Activated CD8-positive, alpha-beta memory T cell treated with anti-CD3 and anti-CD28 coated beads, Interleukin-2, amount 50 U/mL, for 24 hours (primary cell): ENCODE results near the gene C7orf25.
A peak's percentile ranks its signal among the peaks of the same experiment; 100 is the strongest.

Source experiments
- DNase-seq: peaks from one replicate; pipeline ENCODE4 v3.0.0-alpha.2; 2020; ENCODE audit errors: extremely low read depth

C7orf25 gene

GRCh38 chr7:42911454-42912447 lies at the start of gene C7orf25:
Gene C7orf25 (minus strand): TSS chr7:42912070. CDS start chr7:42910900, 1,170 bp downstream.
- DNase-seq, result peak; percentile 88

GRCh38 chr7:42961170-42961569 lies 49.3 kb upstream of the C7orf25 start:
- DNase-seq, result no peak

DNA sequence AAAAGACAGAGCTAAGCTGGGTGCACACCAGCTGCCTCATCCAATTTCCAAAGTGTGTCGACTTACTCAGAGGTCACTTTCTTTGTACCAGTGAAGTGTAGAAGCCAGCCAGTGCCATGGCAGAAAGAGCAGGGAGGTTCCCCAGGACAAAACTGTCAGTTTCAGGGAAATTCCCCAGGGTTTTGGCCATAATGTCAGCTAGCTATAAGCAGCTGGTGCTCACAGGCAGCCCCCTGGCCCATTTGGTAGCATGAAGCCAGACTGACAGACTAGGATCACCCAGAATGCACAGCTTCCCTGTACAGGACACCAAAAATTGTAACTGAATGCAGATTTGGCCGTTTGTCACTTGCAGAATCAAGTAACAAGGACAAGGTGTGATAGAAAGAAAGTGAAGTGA lies 48.9 kb upstream of the C7orf25 start:
- no peak for DNase-seq

- no peak for DNase-seq
Observed at GRCh38 chr7:42959549-42959948, 47.7 kb upstream of the C7orf25 start.

DNA sequence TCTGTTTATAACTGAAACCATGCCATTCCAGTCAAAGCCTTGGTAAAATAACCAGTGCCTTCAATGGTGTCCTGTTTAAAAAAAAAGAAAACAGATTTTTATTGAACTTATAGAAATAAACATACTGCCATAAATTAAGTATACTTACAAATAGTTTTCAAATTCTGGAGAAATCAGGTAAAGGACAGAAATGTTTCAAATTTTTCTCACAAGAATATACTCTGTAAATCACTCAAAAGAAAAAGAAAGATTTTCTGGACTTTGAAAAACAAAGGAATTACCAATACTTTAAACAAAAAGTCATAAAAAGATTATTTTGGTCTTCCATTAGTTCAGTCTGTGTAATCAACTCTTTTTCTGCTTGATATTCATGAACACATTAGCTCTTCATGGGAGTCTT lies 44.2 kb upstream of the C7orf25 start:
- no peak for DNase-seq

DNA sequence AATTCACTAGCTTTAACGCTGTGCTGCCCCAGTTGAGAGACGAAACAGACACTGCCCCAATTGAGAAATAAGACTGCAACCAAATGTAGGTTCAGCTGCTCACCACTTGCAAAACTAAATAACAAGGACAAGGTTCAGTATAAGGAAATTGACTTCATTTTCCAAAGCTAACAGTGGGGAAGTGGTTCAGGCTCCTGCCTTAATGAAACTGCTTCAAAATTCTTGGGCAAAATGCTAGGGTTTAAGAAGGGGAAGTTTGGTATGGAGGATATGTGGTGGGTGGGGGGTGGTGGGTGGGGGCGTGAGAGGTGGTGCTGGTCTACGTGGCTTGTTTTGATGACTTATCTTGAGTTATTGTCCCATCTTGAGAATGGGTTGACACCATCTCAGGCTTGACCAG lies 42.1 kb upstream of the C7orf25 start:
- no peak for DNase-seq

GRCh38 chr7:42952328-42952727 lies 40.5 kb upstream of the C7orf25 start:
- DNase-seq, result no peak

- DNase-seq, result no peak
Observed at GRCh38 chr7:42950417-42950816, 38.5 kb upstream of the C7orf25 start.

- DNase-seq, result no peak
Observed at GRCh38 chr7:42947521-42947920, 35.7 kb upstream of the C7orf25 start.

GRCh38 chr7:42946627-42946950 lies 34.7 kb upstream of the C7orf25 start:
- no peak for DNase-seq

GRCh38 chr7:42945821-42946626 lies 34.2 kb upstream of the C7orf25 start:
- no peak for DNase-seq

GRCh38 chr7:42940985-42941847 lies 29.3 kb upstream of the C7orf25 start:
- DNase-seq, result peak; percentile 51

- no peak for DNase-seq
Observed at GRCh38 chr7:42939457-42940240, 27.8 kb upstream of the C7orf25 start.

GRCh38 chr7:42935861-42936260 lies 24.0 kb upstream of the C7orf25 start:
- no peak for DNase-seq

DNA sequence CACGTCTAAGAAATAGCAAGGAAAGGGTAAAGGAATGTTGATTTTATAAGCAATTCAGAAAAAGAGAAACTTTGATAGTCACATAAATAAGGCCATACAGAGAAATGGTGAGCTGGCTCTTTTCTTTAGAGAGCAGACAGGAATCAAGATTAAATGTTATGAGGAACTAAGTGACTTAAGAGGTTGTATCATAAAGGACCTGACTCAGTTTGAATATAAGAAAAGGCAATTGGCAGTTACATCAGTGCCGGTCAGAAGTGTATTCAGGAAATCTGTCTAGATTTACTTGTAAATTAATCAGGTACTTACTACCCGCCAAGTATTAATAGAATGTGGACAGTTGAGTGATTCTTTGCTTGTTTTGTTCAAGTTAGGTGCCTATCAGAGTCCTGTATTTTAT lies 22.4 kb upstream of the C7orf25 start:
- DNase-seq, result no peak

DNA sequence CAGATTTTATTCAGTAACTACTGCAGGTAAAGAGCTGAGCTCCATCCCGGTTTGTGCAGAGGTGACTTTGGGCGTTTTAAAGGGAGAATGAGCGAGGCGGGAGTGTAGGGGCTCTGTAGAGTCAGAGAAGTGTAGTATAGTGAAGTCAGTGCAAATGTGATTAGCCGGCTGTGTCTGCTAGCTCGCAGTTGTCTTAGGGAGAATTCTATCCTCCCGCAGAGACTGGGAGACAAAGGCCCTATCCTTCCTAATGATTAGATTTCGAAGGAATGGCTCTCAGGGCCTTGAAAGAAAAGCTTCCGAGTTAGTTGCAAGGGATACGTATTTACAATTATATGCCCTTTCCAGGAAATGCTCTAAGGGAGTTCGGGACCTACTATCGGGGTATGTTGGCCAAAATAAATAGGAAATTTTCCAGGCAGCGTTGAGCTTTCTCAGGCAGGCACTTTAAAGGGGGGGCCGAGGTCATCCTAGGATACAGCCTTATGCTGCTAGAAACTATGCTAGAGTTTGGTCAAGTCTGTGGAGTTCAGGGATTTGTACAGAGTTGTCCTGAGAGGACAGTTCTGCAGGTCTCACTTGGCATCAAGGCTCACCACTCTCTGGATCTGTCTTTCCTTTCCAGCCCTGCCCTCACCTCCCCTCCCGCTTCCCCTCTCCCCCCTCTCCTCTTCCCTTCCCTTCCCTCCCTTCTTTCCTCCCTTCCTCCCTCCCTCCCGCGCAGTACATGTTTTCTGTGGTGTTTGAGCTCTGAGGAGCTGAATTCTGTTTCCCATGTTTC lies 21.1 kb upstream of the C7orf25 start:
- no peak for DNase-seq

DNA sequence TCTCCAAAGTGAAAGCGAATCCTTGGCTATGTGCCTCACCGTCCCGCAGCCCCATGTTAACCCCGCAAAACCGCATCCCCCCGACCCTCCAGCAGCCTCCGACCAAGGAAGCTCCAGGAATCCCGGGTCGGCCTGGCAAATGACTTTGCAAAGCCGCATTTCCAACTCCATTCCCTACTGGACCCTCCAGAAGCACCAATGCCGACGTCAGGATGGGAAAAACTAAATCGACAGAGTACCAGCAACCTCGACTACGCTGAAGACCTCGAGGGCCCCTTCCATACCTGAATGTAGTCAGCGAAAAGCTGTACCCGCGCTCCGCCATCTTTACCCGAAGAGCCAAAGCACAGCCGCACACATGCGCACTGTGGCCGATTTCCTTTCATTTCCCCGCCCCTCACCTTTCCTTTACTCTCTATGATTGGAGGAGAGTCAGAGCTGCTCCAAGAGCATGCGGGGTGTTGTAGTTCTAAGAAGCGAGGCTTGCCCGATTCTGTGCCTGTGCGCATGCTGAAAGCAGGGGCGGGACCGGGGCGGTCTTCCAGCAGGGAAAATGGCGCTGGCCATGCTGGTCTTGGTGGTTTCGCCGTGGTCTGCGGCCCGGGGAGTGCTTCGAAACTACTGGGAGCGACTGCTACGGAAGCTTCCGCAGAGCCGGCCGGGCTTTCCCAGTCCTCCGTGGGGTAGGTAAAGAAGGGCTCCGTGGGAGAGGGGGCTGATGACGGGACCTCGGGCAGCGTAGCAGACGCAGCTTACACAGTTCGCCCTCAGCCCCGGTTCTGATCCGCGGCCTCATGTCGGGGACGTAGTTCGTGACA lies 20.2 kb upstream of the C7orf25 start, which contains the start of the genes MRPL32 and PSMA2:
MRPL32 (plus strand) TSS at position 543 of the 818 bp plus-strand sequence; CDS start at position 554, 11 bp downstream.
PSMA2 (minus strand) TSS at position 341 of the 818 bp plus-strand sequence; CDS start at position 325, 16 bp downstream.
- DNase-seq, result peak; percentile 90

GRCh38 chr7:42931447-42931833 lies 19.6 kb upstream of the C7orf25 start:
- DNase-seq, result no peak

GRCh38 chr7:42930889-42931288 lies 19.0 kb upstream of the C7orf25 start:
- no peak for DNase-seq
